B cell (primary cell): ENCODE results near the gene ADCY10. TPM values are rescaled to one million over a fixed set of nuclear protein-coding genes. Genes with fewer than 3 reads are reported as not detected.

ENCODE experiments used
- ATAC-seq: fragments of 200-7000 bp; cut with Tn5 transposase; one replicate; pipeline ENCODE4 v1.10.0; 2021; ENCODE audit warnings: low read depth, mild to moderate bottlenecking, moderate number of reproducible peaks, moderate library complexity
- CTCF ChIA-PET: fragments of 350-600 bp; sonication (Branson Sonifier 250); formaldehyde crosslinking; loops from one replicate; lab custom pipeline; 2021; ENCODE audit warnings: antibody characterized with exemption, inconsistent platforms; lab: Charles Lee
- POLR2A ChIA-PET: fragments of 350-600 bp; sonication (Branson Sonifier 250); formaldehyde crosslinking; loops from one replicate; lab custom pipeline; 2021; ENCODE audit warnings: antibody characterized with exemption; lab: Charles Lee
- DNase-seq: peaks from one replicate; pipeline ENCODE4 v3.0.0; 2013
- H2AFZ ChIP-seq: 2 replicates; pipeline ENCODE4 v1.6.1; 2012; ENCODE audit warnings: mild to moderate bottlenecking, low read depth, low read length; ENCODE audit not compliant: insufficient read depth, poor library complexity, severe bottlenecking
- H3K27ac ChIP-seq, 2 donors: 1 replicate in 1 of 2; 2 replicates in 1 of 2; pipeline ENCODE4 v1.5.1; 2012 to 2013; ENCODE audit warnings: low read length in 2 of 2, mild to moderate bottlenecking in 2 of 2, moderate library complexity in 1 of 2
- H3K27me3 ChIP-seq, 4 experiments: fragments of 200-600 bp in 1 of 4; sonication (generic) in 1 of 4; replicated peaks in 1 of 4; 1 replicate in 2 of 4; 2 replicates in 2 of 4; pipeline versions ENCODE4 v1.6.1 to v1.7.0; 2013 to 2016; ENCODE audit warnings: low read length in 3 of 4, mild to moderate bottlenecking in 2 of 4, mixed read lengths in 1 of 4, moderate library complexity in 1 of 4; ENCODE audit not compliant: insufficient read depth in 4 of 4, control insufficient read depth in 3 of 4; ENCODE audit errors: control extremely low read depth in 1 of 4
- H3K36me3 ChIP-seq, 2 experiments: replicated peaks in 1 of 2; 1 replicate in 1 of 2; 2 replicates in 1 of 2; pipeline versions ENCODE4 v1.6.1 to v1.7.1; 2013; ENCODE audit warnings: low read length in 1 of 2; ENCODE audit not compliant: insufficient read depth in 2 of 2, control insufficient read depth in 1 of 2; ENCODE audit errors: control extremely low read depth in 1 of 2, extremely low read depth in 1 of 2
- H3K4me1 ChIP-seq, 2 donors: fragments of 200-600 bp in 1 of 2; sonication (generic) in 1 of 2; 1 replicate in 1 of 2; 2 replicates in 1 of 2; pipeline versions ENCODE4 v1.5.1 to v1.6.1; 2013 to 2017; ENCODE audit warnings: low read length in 2 of 2; ENCODE audit not compliant: control insufficient read depth in 2 of 2, insufficient read depth in 2 of 2
- H3K4me2 ChIP-seq: replicated peaks from 2 replicates; pipeline ENCODE3; 2012; ENCODE audit warnings: mild to moderate bottlenecking, low read depth, low read length; ENCODE audit not compliant: poor library complexity, severe bottlenecking
- H3K4me3 ChIP-seq, 5 experiments: fragments of 200-600 bp in 1 of 5; sonication (generic) in 1 of 5; 1 replicate in 3 of 5; 2 replicates in 2 of 5; pipeline versions ENCODE4 v1.5.1 to v1.7.0; 2011 to 2016; ENCODE audit warnings: low read length in 4 of 5, mild to moderate bottlenecking in 4 of 5, low read depth in 2 of 5, control low read depth in 1 of 5, moderate library complexity in 1 of 5; ENCODE audit not compliant: insufficient read depth in 1 of 5; ENCODE audit errors: control extremely low read depth in 1 of 5, extremely low read depth in 1 of 5
- H3K79me2 ChIP-seq: fragments of 200-600 bp; sonication (generic); one replicate; pipeline ENCODE4 v1.6.0; 2016; ENCODE audit warnings: low read length; ENCODE audit not compliant: control insufficient read depth, insufficient read depth
- H3K9ac ChIP-seq: fragments of 200-600 bp; sonication (generic); 2 replicates; pipeline ENCODE4 v1.6.1; 2017; ENCODE audit warnings: mild to moderate bottlenecking, low read length, moderate library complexity
- H3K9me3 ChIP-seq, 3 donors: one replicate each; pipeline versions ENCODE4 v1.6.1 to v1.7.1; 2013; ENCODE audit warnings: low read length in 2 of 3; ENCODE audit not compliant: control insufficient read depth in 2 of 3, insufficient read depth in 1 of 3; ENCODE audit errors: control extremely low read depth in 1 of 3
- H4K20me1 ChIP-seq: 2 replicates; pipeline ENCODE4 v1.6.0; 2012; ENCODE audit warnings: mild to moderate bottlenecking, low read length; ENCODE audit not compliant: insufficient read depth, control insufficient read depth, poor library complexity, severe bottlenecking
- H3K27ac Mint-ChIP-seq: one replicate; pipeline ENCODE4 v1.8.0; 2021; ENCODE audit warnings: mixed read lengths
- H3K27me3 Mint-ChIP-seq: one replicate; pipeline ENCODE4 v1.8.0; 2021; ENCODE audit warnings: mixed read lengths
- H3K4me1 Mint-ChIP-seq: one replicate; pipeline ENCODE4 v1.8.0; 2021; ENCODE audit warnings: mixed read lengths
- H3K4me3 Mint-ChIP-seq: one replicate; pipeline ENCODE4 v1.8.0; 2021; ENCODE audit warnings: mixed read lengths
- H3K9me3 Mint-ChIP-seq: one replicate; pipeline ENCODE4 v1.8.0; 2022; ENCODE audit warnings: mixed read lengths; ENCODE audit not compliant: insufficient read depth
- EZH2 ChIP-seq: IDR thresholded peaks from 2 replicates; pipeline ENCODE4 v1.6.1; 2012; ENCODE audit warnings: borderline replicate concordance, low read depth, mild to moderate bottlenecking, moderate library complexity, low read length; ENCODE audit not compliant: insufficient read depth, poor library complexity, severe bottlenecking
- WGBS: methylation state at CpG from one replicate; pipeline ENCODE4 v1.1.5; 2013; ENCODE audit warnings: missing lambda C conversion rate; ENCODE audit not compliant: insufficient coverage; 5-methylcytosine and 5-hydroxymethylcytosine counted together
- intact Hi-C: fragments of 100-400 bp; cut with micrococcal nuclease; formaldehyde crosslinking; loops from one replicate; pipeline ENCODE4 v1.10.0; 2022
- polyA plus RNA-seq: library from polyadenylated mRNA; depleted of rRNA; stranded (reverse); fragments of >200 nt; gene quantifications from 2 replicates; pipeline ENCODE4 v1.2.3, GENCODE V29; 2012
- total RNA-seq, 2 donors: library from RNA; stranded (reverse); fragments of 120-200 nt in 1 of 2; gene quantifications; 1 replicate in 1 of 2; 2 replicates in 1 of 2; pipeline versions ENCODE4 v1.2.3 to v1.2.4, GENCODE V29; 2013 to 2022
- TF ChIP-seq, protein P1 (sequence below): fragments of 200-600 bp; IDR thresholded peaks from one replicate; pipeline ENCODE4 v1.8.0; 2022; ENCODE audit warnings: antibody characterized with exemption, mild to moderate bottlenecking

ADCY10 gene
- total and polyA plus RNA-seq, 2 donors (not counting 1 experiment from before 2014, with no cell fraction given): 0.15 TPM; not detected in 1

DNA sequence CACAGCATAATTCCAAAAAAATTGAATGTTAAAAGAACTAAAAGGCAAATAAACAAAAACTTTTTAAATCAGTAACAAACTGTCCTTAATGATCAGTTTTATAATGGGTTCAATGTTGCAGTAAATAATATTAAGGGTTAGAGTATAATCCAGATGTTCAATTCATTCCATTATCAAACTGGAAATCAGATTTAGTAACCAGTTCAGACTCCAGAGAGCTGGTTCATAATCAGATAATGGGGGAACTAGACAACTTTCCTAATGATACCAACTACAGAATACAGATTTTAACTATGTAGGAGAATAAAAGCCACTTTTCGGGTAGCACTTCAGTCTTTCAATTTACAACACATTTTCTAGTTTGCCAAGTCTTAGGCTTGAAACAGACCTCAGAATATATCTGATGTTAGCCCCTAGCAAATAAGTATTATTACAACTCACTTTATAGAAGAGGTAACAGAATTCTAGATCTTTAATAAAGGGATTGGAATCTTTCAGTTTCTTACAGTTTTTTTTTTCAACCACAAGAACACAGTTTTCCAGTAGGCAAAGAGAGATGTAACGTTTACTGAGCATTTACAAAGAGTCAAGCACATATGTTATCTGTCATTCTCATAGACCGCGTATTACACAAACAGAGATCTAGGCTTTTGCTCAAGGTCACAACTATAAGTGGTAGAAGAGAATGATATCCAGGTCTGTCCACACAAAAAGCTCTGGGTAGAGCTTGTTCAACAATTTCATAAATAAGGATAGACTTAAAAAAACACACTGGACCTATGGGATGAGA is 20.7 kb upstream of the ADCY10 start:
- ATAC-seq (no peak), DNase-seq (no peak)
- Histone ChIP-seq H3K4me1 (peaks cover 10 to 27% of the 10 kb centered on the region in 2 donors), H3K4me3 (peak overlapping the region; percentile 70 to 96 (median 88)), H3K9me3 (no peaks in the 10 kb centered on the region), H3K36me3 (no peaks in the 10 kb centered on the region), H4K20me1 (no peaks in the 10 kb centered on the region), H3K27ac (peak overlapping the region; percentile 87 to 95), H3K79me2 (peaks cover 78% of the 10 kb centered on the region), H3K27me3 (no peaks in the 10 kb centered on the region), H2AFZ (peak overlapping the region; percentile 95), H3K4me2 (peak overlapping the region; percentile 84), H3K9ac (peak overlapping the region; percentile 90)
- Mint-ChIP-seq H3K27ac (peak overlapping the region; percentile 100), H3K4me3 (peak overlapping the region; percentile 95), H3K9me3 (no peaks in the 10 kb centered on the region), H3K4me1 (peaks cover 38% of the 10 kb centered on the region), H3K27me3 (no peaks in the 10 kb centered on the region)
- TF ChIP-seq EZH2: no peak
- TF ChIP-seq, protein P1, sequence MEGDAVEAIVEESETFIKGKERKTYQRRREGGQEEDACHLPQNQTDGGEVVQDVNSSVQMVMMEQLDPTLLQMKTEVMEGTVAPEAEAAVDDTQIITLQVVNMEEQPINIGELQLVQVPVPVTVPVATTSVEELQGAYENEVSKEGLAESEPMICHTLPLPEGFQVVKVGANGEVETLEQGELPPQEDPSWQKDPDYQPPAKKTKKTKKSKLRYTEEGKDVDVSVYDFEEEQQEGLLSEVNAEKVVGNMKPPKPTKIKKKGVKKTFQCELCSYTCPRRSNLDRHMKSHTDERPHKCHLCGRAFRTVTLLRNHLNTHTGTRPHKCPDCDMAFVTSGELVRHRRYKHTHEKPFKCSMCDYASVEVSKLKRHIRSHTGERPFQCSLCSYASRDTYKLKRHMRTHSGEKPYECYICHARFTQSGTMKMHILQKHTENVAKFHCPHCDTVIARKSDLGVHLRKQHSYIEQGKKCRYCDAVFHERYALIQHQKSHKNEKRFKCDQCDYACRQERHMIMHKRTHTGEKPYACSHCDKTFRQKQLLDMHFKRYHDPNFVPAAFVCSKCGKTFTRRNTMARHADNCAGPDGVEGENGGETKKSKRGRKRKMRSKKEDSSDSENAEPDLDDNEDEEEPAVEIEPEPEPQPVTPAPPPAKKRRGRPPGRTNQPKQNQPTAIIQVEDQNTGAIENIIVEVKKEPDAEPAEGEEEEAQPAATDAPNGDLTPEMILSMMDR: no peak
- intact Hi-C loops: loop anchor here (5.0 to 10.0 kb wide), 4 partner anchors 70 to 1433 kb away; partner anchors contain the start of genes BLZF1, CREG1 and NME7
- POLR2A ChIA-PET: no interaction called here
- no CpG with 5 or more reads among the region's 4 CpGs for WGBS
- CTCF ChIA-PET: interaction anchor here (0.8 to 1.3 kb wide), 2 partner anchors 11 to 148 kb away, joined by 3 to 4 read pairs; no protein-coding TSS in a partner anchor

GRCh38 chr1:167933788-167934187 is 19.9 kb upstream of the ADCY10 start:
- no peak for DNase-seq
- TF ChIP-seq, protein P1: no peak
- TF ChIP-seq EZH2: no peak
- Histone ChIP-seq H3K9ac (no peak overlapping the region), H3K4me1 (peaks cover 10 to 27% of the 10 kb centered on the region in 2 donors), H3K27me3 (no peaks in the 10 kb centered on the region), H3K27ac (no peak overlapping the region), H3K79me2 (peaks cover 75% of the 10 kb centered on the region), H3K9me3 (no peaks in the 10 kb centered on the region), H4K20me1 (peaks cover 4% of the 10 kb centered on the region), H2AFZ (no peak overlapping the region), H3K4me2 (peak overlapping the region; percentile 84), H3K36me3 (no peaks in the 10 kb centered on the region), H3K4me3 (no peak overlapping the region)
- Mint-ChIP-seq H3K27ac (no peak overlapping the region), H3K9me3 (no peaks in the 10 kb centered on the region), H3K4me1 (peaks cover 39% of the 10 kb centered on the region), H3K4me3 (no peak overlapping the region), H3K27me3 (no peaks in the 10 kb centered on the region)
- intact Hi-C loops: loop anchor here (10.0 kb wide), 3 partner anchors 71 to 411 kb away; partner anchors contain the start of gene CREG1
- no CpG with 5 or more reads among the region's 4 CpGs for WGBS
- CTCF ChIA-PET: interaction anchor here (0.8 kb wide), 1 partner anchor 149 kb away, joined by 4 read pairs; no protein-coding TSS in a partner anchor
- POLR2A ChIA-PET: no interaction called here
- no peak for ATAC-seq
